Right ventricle myocardium superior (tissue), 1 donor: ENCODE measurements around the gene TXNDC12. TPM values are rescaled to one million over a fixed set of nuclear protein-coding genes. Genes with fewer than 3 reads are reported as not detected.

Source experiments
- total RNA-seq: library from RNA; stranded (reverse); fragmentation: NEBNext Ultra II Directional; extraction: Animal tissue kit (Norgen Biotek cat#: 25700); gene quantifications from one replicate; pipeline ENCODE4 v1.2.1, GENCODE V29; 2021
- donor health status: DM: no; HTN: yes; CAD: no; lungs with severe emphysema.

Gene TXNDC12
- total RNA-seq, 1 donor from 2014 or later = 20.9 TPM

Other genes with a start within 250 kb of the TXNDC12 start
- 149 TPM for gene NRDC, start 176.5 kb downstream of the TXNDC12 start, total RNA-seq
- not detected for gene RAB3B, start 64.5 kb downstream of the TXNDC12 start, total RNA-seq
- gene KTI12, start 21.4 kb downstream of the TXNDC12 start, total RNA-seq = 3.3 TPM
- gene BTF3L4, start 1.1 kb upstream of the TXNDC12 start, total RNA-seq = 24.5 TPM
- 18.4 TPM for gene ZFYVE9, start 86.9 kb upstream of the TXNDC12 start, total RNA-seq